HepG2 (cell line): ENCODE data around the gene SPAG9. TPM values are rescaled to one million over a fixed set of nuclear protein-coding genes. Genes with fewer than 3 reads are reported as not detected.

Experiments used
- EP300 ChIP-seq, 3 experiments: sonication (generic) in 1 of 3; formaldehyde crosslinking in 1 of 3; IDR thresholded peaks; 2 replicates each; pipeline versions ENCODE4 v1.5.1 to v1.6.1; 2011 to 2020; ENCODE audit warnings: low read depth in 2 of 3, low read length in 2 of 3, borderline replicate concordance in 1 of 3, improper control_type of control experiment in 1 of 3, mild to moderate bottlenecking in 1 of 3, missing genetic modification reagents in 1 of 3, moderate library complexity in 1 of 3
- FOSL2 ChIP-seq: sonication (generic); formaldehyde crosslinking; IDR thresholded peaks from 2 replicates; pipeline ENCODE4 v1.4.0; 2020; ENCODE audit warnings: missing genetic modification reagents
- GZF1 ChIP-seq: sonication (generic); formaldehyde crosslinking; IDR thresholded peaks from 2 replicates; pipeline ENCODE4 v1.5.1; 2020; ENCODE audit warnings: mild to moderate bottlenecking, missing genetic modification reagents
- KLF13 ChIP-seq: sonication (generic); formaldehyde crosslinking; IDR thresholded peaks from 2 replicates; pipeline ENCODE4 v1.4.0; 2020; ENCODE audit warnings: mild to moderate bottlenecking, missing genetic modification reagents
- MEF2D ChIP-seq: sonication (generic); formaldehyde crosslinking; IDR thresholded peaks from 2 replicates; pipeline ENCODE4 v1.5.1; 2020; ENCODE audit warnings: mild to moderate bottlenecking, missing genetic modification reagents
- ONECUT2 ChIP-seq: sonication (generic); formaldehyde crosslinking; IDR thresholded peaks from 2 replicates; pipeline ENCODE4 v1.4.0; 2020; ENCODE audit warnings: missing genetic modification reagents
- RNF219 ChIP-seq: sonication (generic); formaldehyde crosslinking; IDR thresholded peaks from 2 replicates; pipeline ENCODE4 v1.5.0; 2020; ENCODE audit warnings: mild to moderate bottlenecking, missing genetic modification reagents
- RXRB ChIP-seq: IDR thresholded peaks from 2 replicates; pipeline ENCODE4 v1.6.1; 2016; ENCODE audit warnings: borderline replicate concordance, missing genetic modification reagents, missing compliant biosample characterization
- SMAD3 ChIP-seq: sonication (generic); formaldehyde crosslinking; IDR thresholded peaks from 2 replicates; pipeline ENCODE4 v1.4.0; 2020; ENCODE audit warnings: missing genetic modification reagents
- ZBTB39 ChIP-seq: sonication (generic); formaldehyde crosslinking; IDR thresholded peaks from 2 replicates; pipeline ENCODE4 v1.5.0; 2020; ENCODE audit warnings: missing genetic modification reagents
- ZBTB4 ChIP-seq: sonication (generic); formaldehyde crosslinking; IDR thresholded peaks from 2 replicates; pipeline ENCODE4 v1.4.0; 2020; ENCODE audit warnings: missing genetic modification reagents, mild to moderate bottlenecking, borderline replicate concordance
- ZFP1 ChIP-seq: IDR thresholded peaks from 2 replicates; pipeline ENCODE4 v1.6.1; 2016
- ZNF296 ChIP-seq: sonication (generic); formaldehyde crosslinking; conservative IDR thresholded peaks from 2 replicates; pipeline ENCODE4 v1.5.0; 2020; ENCODE audit warnings: mild to moderate bottlenecking, missing genetic modification reagents
- ZNF432 ChIP-seq: sonication (generic); formaldehyde crosslinking; IDR thresholded peaks from 2 replicates; pipeline ENCODE4 v1.5.0; 2020; ENCODE audit warnings: missing genetic modification reagents, mild to moderate bottlenecking, borderline replicate concordance
- ZNF597 ChIP-seq: sonication (generic); formaldehyde crosslinking; IDR thresholded peaks from 2 replicates; pipeline ENCODE4 v1.5.0; 2020; ENCODE audit warnings: missing genetic modification reagents
- ZNF614 ChIP-seq: IDR thresholded peaks from 2 replicates; pipeline ENCODE4 v1.6.1; 2018; ENCODE audit warnings: missing biosample characterization, missing genetic modification reagents, inconsistent platforms, borderline replicate concordance
- ZUFSP ChIP-seq: sonication (generic); formaldehyde crosslinking; IDR thresholded peaks from 2 replicates; pipeline ENCODE4 v1.9.0; 2021; ENCODE audit warnings: missing genetic modification reagents, mild to moderate bottlenecking, borderline replicate concordance
- polyA plus RNA-seq, 8 experiments: library from polyadenylated mRNA; depleted of rRNA in 3 of 8; stranded (reverse) in 7 of 8; unstranded in 1 of 8; fragments of >200 nt; fragmentation: Illumina TruSeq in 4 of 8; extraction: Trizol in 4 of 8; gene quantifications; 2 replicates each; pipeline versions ENCODE4 v1.2.1 to v1.2.3, GENCODE V29; 2011 to 2016; ENCODE audit warnings: low read depth in 4 of 8, missing spikeins in 1 of 8, mixed read lengths in 1 of 8; ENCODE audit not compliant: insufficient read depth in 1 of 8
- total RNA-seq, 5 experiments: library from RNA; depleted of rRNA; stranded (reverse); fragments of >200 nt; fragmentation: Illumina TruSeq; extraction: Trizol; gene quantifications; 2 replicates each; pipeline ENCODE4 v1.2.3, GENCODE V29; 2016; ENCODE audit warnings: low read depth in 1 of 5

Gene SPAG9
- total and polyA plus RNA-seq, 2 of the 13 experiments (the other 11 are each of a cell fraction or from before 2014, with no cell fraction given) = 43.2 to 78.6 TPM

GRCh38 chr17:51166987-51167931 is 46.6 kb upstream of the SPAG9 start (continued):
- TF ChIP-seq ZBTB4 (CRISPR knock-in tag) (no peak), ZNF432 (CRISPR knock-in tag) (no peak; the same call in 1 of the 2 replicates), RNF219 (CRISPR knock-in tag) (no peak), ZNF614 (CRISPR knock-in tag) (peak; percentile 60), ZNF296 (no peak), SMAD3 (CRISPR knock-in tag) (no peak), MEF2D (CRISPR knock-in tag) (peak; percentile 68; the same call in 1 of the 2 replicates), ZNF597 (no peak), GZF1 (0 out of 2 replicates have a peak, but pooled peaks have one; percentile 22), ZFP1 (CRISPR knock-in tag) (no peak), ZBTB39 (CRISPR knock-in tag) (no peak), ONECUT2 (CRISPR knock-in tag) (no peak), ZUFSP (CRISPR knock-in tag) (no peak), KLF13 (CRISPR knock-in tag) (0 out of 2 replicates have a peak, but pooled peaks have one; percentile 67), FOSL2 (no peak), EP300 (IDR thresholded peaks at IDR 0.05; ENCODE audit: low read depth in 2 of 2, low read length in 2 of 2) (no peak), EP300 (CRISPR knock-in tag; IDR thresholded peaks at IDR 0.05; ENCODE audit: borderline replicate concordance) (no peak), RXRB (CRISPR knock-in tag) (no peak; the same call in none of the 2 replicates)
